Endodermal cell (in vitro differentiated cells): ENCODE measurements around the gene PPP1R12B. TPM values are rescaled to one million over a fixed set of nuclear protein-coding genes. Genes with fewer than 3 reads are reported as not detected.

Source experiments
- DNase-seq: peaks from one replicate; pipeline ENCODE4 v3.0.0-alpha.2; 2017
- H3K27ac ChIP-seq: 2 replicates; pipeline ENCODE4 v1.5.1; 2013; ENCODE audit warnings: mild to moderate bottlenecking, low read depth, low read length, moderate library complexity
- H3K27me3 ChIP-seq: 2 replicates; pipeline ENCODE4 v1.6.1; 2013; ENCODE audit warnings: mild to moderate bottlenecking, low read length, moderate library complexity; ENCODE audit not compliant: insufficient read depth, control insufficient read depth, poor library complexity, severe bottlenecking
- H3K36me3 ChIP-seq: 2 replicates; pipeline ENCODE4 v1.7.0; 2013; ENCODE audit warnings: mild to moderate bottlenecking, low read length, moderate library complexity; ENCODE audit not compliant: control insufficient read depth, insufficient read depth
- H3K4me1 ChIP-seq: one replicate; pipeline ENCODE4 v1.7.0; 2013; ENCODE audit warnings: low read length; ENCODE audit not compliant: control insufficient read depth, insufficient read depth
- H3K4me3 ChIP-seq: 2 replicates; pipeline ENCODE4 v1.5.1; 2013; ENCODE audit warnings: mild to moderate bottlenecking, low read length, moderate library complexity
- H3K9ac ChIP-seq: 2 replicates; pipeline ENCODE4 v1.6.1; 2013; ENCODE audit warnings: mild to moderate bottlenecking, low read length, moderate library complexity; ENCODE audit not compliant: poor library complexity, severe bottlenecking; ENCODE audit errors: extremely low read depth
- H3K9me3 ChIP-seq: 2 replicates; pipeline ENCODE4 v1.6.1; 2013; ENCODE audit warnings: mild to moderate bottlenecking, low read length, moderate library complexity; ENCODE audit not compliant: control insufficient read depth
- H3K27ac Mint-ChIP-seq: 2 replicates; pipeline ENCODE4 v1.8.0; 2020; ENCODE audit warnings: mixed read lengths
- H3K27me3 Mint-ChIP-seq: 2 replicates; pipeline ENCODE4 v1.8.0; 2021; ENCODE audit warnings: mild to moderate bottlenecking, mixed read lengths; ENCODE audit not compliant: insufficient read depth
- H3K36me3 Mint-ChIP-seq: 2 replicates; pipeline ENCODE4 v1.8.0; 2020; ENCODE audit warnings: low read depth, mixed read lengths
- H3K4me1 Mint-ChIP-seq: 2 replicates; pipeline ENCODE4 v1.8.0; 2020; ENCODE audit warnings: mixed read lengths
- H3K4me3 Mint-ChIP-seq: 2 replicates; pipeline ENCODE4 v1.8.0; 2020; ENCODE audit warnings: mild to moderate bottlenecking, moderate library complexity, mixed read lengths
- H3K9me3 Mint-ChIP-seq: 2 replicates; pipeline ENCODE4 v1.8.0; 2020; ENCODE audit warnings: mild to moderate bottlenecking, mixed read lengths
- WGBS, 2 experiments: methylation state at CpG; one replicate each; pipeline versions ENCODE4 v1.1.5 to v1.1.7; 2013; ENCODE audit warnings: missing lambda C conversion rate in 2 of 2, mixed read lengths in 1 of 2; ENCODE audit not compliant: insufficient coverage in 1 of 2, insufficient read length in 1 of 2; 5-methylcytosine and 5-hydroxymethylcytosine counted together
- total RNA-seq, 2 donors: library from RNA; stranded (reverse); fragmentation: NEBNext Ultra II Directional in 1 of 2; extraction: Animal tissue kit (Norgen Biotek cat#: 25700) in 1 of 2; gene quantifications; 2 replicates in 1 of 2; 3 replicates in 1 of 2; pipeline ENCODE4 v1.2.1, GENCODE V29; 2021
- TF ChIP-seq, protein P1 (sequence below): fragments of 200-600 bp; sonication (generic); conservative IDR thresholded peaks from 2 replicates; pipeline ENCODE4 v1.5.0; 2021; ENCODE audit warnings: antibody characterized with exemption, mild to moderate bottlenecking

PPP1R12B gene
- total RNA-seq, 2 donors from 2014 or later: 19.2 to 20.3 TPM

DNA sequence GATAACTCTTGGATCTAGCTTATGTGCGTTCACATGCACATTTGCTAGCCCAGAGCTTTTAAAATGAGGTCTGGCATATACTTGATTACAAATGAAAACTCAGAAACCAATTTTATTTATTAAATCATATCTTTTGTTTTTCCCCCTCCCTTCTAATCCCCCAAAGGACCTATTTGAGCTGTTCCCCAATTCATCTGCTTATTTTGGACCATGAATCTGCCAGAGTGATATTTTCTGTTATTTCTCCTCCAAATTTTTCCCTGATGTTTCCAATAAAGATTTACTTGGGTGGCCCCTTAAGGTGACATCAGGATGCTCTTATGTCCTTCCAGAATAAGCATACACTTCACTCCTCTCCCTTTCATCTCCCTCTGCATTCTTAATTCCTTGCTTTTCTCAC is 238.4 kb downstream of the PPP1R12B start:
- H3K36me3 Mint-ChIP-seq: no peaks in the 10 kb centered on the region
- no peaks in the 10 kb centered on the region for H3K27me3 Mint-ChIP-seq
- no peak for DNase-seq
- 100% methylated on average over 1 of the region's 1 CpG for WGBS, 2 experiments
- H3K9me3 ChIP-seq: no peaks in the 10 kb centered on the region
- peaks cover 47% of the 10 kb centered on the region for H3K4me1 ChIP-seq
- H3K9me3 Mint-ChIP-seq: no peaks in the 10 kb centered on the region
- no peak overlapping the region for H3K27ac Mint-ChIP-seq
- no peak overlapping the region for H3K4me3 ChIP-seq
- peaks cover 58% of the 10 kb centered on the region for H3K4me1 Mint-ChIP-seq
- H3K4me3 Mint-ChIP-seq: no peak overlapping the region
- H3K27ac ChIP-seq: no peak overlapping the region
- H3K27me3 ChIP-seq: no peaks in the 10 kb centered on the region
- H3K9ac ChIP-seq: no peak overlapping the region
- no peaks in the 10 kb centered on the region for H3K36me3 ChIP-seq
- TF ChIP-seq, protein P1, sequence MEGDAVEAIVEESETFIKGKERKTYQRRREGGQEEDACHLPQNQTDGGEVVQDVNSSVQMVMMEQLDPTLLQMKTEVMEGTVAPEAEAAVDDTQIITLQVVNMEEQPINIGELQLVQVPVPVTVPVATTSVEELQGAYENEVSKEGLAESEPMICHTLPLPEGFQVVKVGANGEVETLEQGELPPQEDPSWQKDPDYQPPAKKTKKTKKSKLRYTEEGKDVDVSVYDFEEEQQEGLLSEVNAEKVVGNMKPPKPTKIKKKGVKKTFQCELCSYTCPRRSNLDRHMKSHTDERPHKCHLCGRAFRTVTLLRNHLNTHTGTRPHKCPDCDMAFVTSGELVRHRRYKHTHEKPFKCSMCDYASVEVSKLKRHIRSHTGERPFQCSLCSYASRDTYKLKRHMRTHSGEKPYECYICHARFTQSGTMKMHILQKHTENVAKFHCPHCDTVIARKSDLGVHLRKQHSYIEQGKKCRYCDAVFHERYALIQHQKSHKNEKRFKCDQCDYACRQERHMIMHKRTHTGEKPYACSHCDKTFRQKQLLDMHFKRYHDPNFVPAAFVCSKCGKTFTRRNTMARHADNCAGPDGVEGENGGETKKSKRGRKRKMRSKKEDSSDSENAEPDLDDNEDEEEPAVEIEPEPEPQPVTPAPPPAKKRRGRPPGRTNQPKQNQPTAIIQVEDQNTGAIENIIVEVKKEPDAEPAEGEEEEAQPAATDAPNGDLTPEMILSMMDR: no peak

DNA sequence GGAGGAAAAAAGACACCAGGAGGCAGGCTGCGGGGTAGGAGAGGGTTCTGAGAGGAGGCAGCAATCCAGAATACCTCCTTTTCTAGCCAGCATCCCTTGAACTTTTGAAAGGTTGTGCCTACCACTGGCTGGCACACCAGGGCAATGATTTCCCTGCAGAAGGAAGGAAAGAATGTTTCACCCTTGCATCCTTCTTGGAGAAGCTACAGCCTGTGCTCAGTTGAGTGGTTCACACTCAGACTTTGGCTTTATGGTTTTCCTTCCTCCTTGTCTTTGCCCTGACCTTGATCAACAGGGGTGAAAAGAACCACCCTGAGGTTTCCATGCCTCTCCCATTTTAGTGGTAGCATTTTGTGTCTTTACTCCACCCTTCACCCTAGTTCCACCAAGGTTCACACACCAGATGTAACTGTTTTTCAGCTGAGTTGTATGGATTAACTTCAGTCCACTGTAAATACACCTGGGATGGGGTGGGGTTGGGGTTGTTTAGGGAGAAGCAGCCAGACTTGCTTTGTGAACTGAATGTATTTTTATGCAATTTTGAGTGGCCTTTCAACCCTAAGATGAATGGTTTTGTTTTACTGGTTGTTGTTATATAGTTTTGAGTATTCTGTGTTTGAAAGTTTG is 239.5 kb downstream of the PPP1R12B start:
- peak overlapping the region; percentile 37 for H3K27ac Mint-ChIP-seq
- no peaks in the 10 kb centered on the region for H3K9me3 Mint-ChIP-seq

DNA sequence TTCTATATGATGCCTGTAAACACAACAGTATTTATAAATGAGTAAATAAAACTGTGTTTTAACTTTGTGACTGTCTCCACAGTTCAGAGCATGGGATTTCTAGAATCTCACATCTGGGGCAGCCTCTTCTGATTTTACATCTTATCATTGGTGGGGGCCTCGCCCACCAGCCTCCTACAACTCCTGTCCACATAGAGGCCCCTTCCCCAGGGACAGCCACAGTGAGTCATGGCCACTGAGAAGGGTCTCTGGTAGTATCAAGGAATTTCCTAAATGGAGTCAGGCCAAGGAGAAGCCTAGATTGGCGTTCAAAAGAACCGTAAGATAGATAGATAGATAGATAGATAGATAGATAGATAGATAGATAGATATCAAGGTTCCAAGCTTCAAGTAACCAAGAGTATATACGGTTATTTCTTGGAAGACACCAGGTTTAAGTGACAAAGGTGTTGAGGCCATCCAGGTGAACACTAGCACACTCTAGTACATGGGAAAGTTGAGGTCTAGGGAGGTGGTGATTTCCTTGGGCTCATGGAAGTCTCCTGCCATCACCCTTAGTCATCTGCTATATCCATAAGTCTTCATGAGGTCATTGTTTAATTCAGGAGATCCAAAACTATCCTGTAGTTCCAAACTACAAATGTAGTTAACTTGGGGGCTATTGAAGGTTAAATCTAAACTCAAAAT is 240.1 kb downstream of the PPP1R12B start:
- peaks cover 50% of the 10 kb centered on the region for H3K4me1 Mint-ChIP-seq
- 94 to 96% methylated on average over 4 of the region's 4 CpGs for WGBS, 2 experiments
- H3K27me3 ChIP-seq: no peaks in the 10 kb centered on the region

More for the DNA sequence above, 239.5 kb downstream of the PPP1R12B start:
- H3K4me1 Mint-ChIP-seq: peaks cover 55% of the 10 kb centered on the region
- no peak for DNase-seq
- H3K36me3 Mint-ChIP-seq: no peaks in the 10 kb centered on the region
- no peaks in the 10 kb centered on the region for H3K9me3 ChIP-seq
- no peak overlapping the region for H3K4me3 Mint-ChIP-seq
- H3K27me3 Mint-ChIP-seq: no peaks in the 10 kb centered on the region
- H3K4me3 ChIP-seq: no peak overlapping the region
- no peaks in the 10 kb centered on the region for H3K27me3 ChIP-seq
- H3K36me3 ChIP-seq: no peaks in the 10 kb centered on the region
- no peak overlapping the region for H3K9ac ChIP-seq
- 0% methylated on average over 1 of the region's 1 CpG; no CpG with 5 or more reads in 1 of the 2 experiments for WGBS, 2 experiments
- H3K4me1 ChIP-seq: peaks cover 47% of the 10 kb centered on the region
- TF ChIP-seq, protein P1: no peak
- H3K27ac ChIP-seq: no peak overlapping the region

More for the DNA sequence above, 240.1 kb downstream of the PPP1R12B start:
- no peaks in the 10 kb centered on the region for H3K27me3 Mint-ChIP-seq
- TF ChIP-seq, protein P1: no peak
- DNase-seq: no peak
- Histone ChIP-seq H3K9me3 (no peaks in the 10 kb centered on the region), H3K4me3 (no peak overlapping the region), H3K27ac (peak overlapping the region; percentile 39), H3K4me1 (peaks cover 43% of the 10 kb centered on the region), H3K9ac (no peak overlapping the region), H3K36me3 (no peaks in the 10 kb centered on the region)
- no peaks in the 10 kb centered on the region for H3K36me3 Mint-ChIP-seq
- no peaks in the 10 kb centered on the region for H3K9me3 Mint-ChIP-seq
- H3K4me3 Mint-ChIP-seq: no peak overlapping the region
- peak overlapping the region; percentile 91 for H3K27ac Mint-ChIP-seq
